Heart right ventricle (tissue), 16 donors: Measurements from ENCODE around the gene ITM2C. TPM values are rescaled to one million over a fixed set of nuclear protein-coding genes. Genes with fewer than 3 reads are reported as not detected.

Experiments used
- ATAC-seq, 8 donors: fragments of 200-7000 bp; cut with Tn5 transposase; one replicate each; pipeline ENCODE4 v1.9.1; 2020; ENCODE audit warnings: mild to moderate bottlenecking in 8 of 8, moderate library complexity in 8 of 8, moderate number of reproducible peaks in 1 of 8
- DNase-seq, 2 donors: peaks; one replicate each; pipeline ENCODE4 v3.0.0-alpha.2; 2020
- H3K27ac ChIP-seq, 10 donors: fragments of 200-600 bp; sonication (generic) in 2 of 10; one replicate each; pipeline versions ENCODE4 v1.5.0 to v1.8.0; 2020 to 2022; ENCODE audit warnings: mild to moderate bottlenecking in 3 of 10
- H3K27me3 ChIP-seq, 7 donors: fragments of 200-600 bp; one replicate each; pipeline ENCODE4 v1.8.0; 2021 to 2022; ENCODE audit warnings: mild to moderate bottlenecking in 2 of 7
- H3K36me3 ChIP-seq, 9 donors: fragments of 200-600 bp; sonication (generic) in 1 of 9; one replicate each; pipeline versions ENCODE4 v1.5.0 to v1.8.0; 2020 to 2022; ENCODE audit warnings: mild to moderate bottlenecking in 2 of 9
- H3K4me1 ChIP-seq, 9 donors: fragments of 200-600 bp; sonication (generic) in 1 of 9; one replicate each; pipeline versions ENCODE4 v1.5.0 to v1.8.0; 2020 to 2022; ENCODE audit warnings: mild to moderate bottlenecking in 4 of 9
- H3K4me3 ChIP-seq, 10 donors: fragments of 200-600 bp; sonication (generic) in 2 of 10; one replicate each; pipeline versions ENCODE4 v1.5.0 to v1.8.0; 2020 to 2022; ENCODE audit warnings: mild to moderate bottlenecking in 7 of 10, moderate library complexity in 2 of 10
- H3K9me3 ChIP-seq, 11 donors: fragments of 200-600 bp in 10 of 11; sonication (generic) in 2 of 11; one replicate each; pipeline versions ENCODE4 v1.5.0 to v1.8.0; 2013 to 2022; ENCODE audit warnings: mild to moderate bottlenecking in 2 of 11, control low read depth in 1 of 11, moderate library complexity in 1 of 11
- WGBS, 2 donors: extraction: QIAGEN DNeasy Blood & Tissue Kit; methylation state at CpG; one replicate each; pipeline ENCODE4 v1.1.7; 2013; ENCODE audit warnings: inconsistent platforms in 1 of 2; 5-methylcytosine and 5-hydroxymethylcytosine counted together
- intact Hi-C, 10 donors: fragments of 100-400 bp; cut with DNase I; formaldehyde crosslinking; loops; one replicate each; pipeline versions ENCODE4 v1.11.1 to v1.14.2; 2022
- polyA plus RNA-seq, 2 donors: library from polyadenylated mRNA; stranded (reverse); fragments of 200-250 nt; gene quantifications; one replicate each; pipeline ENCODE4 v1.2.3, GENCODE V29; 2013
- total RNA-seq, 10 donors: library from RNA; stranded (reverse); fragmentation: NEBNext Ultra II Directional in 3 of 10; extraction: Animal tissue kit (Norgen Biotek cat#: 25700) in 3 of 10; gene quantifications; one replicate each; pipeline versions ENCODE4 v1.2.1 to v1.2.4, GENCODE V29; 2021 to 2023
- TF ChIP-seq, protein P1 (sequence below), 9 donors: fragments of 200-600 bp; sonication (generic) in 2 of 9; IDR thresholded peaks; one replicate each; pipeline versions ENCODE4 v1.5.0 to v1.8.0; 2021 to 2022; ENCODE audit warnings: antibody characterized with exemption in 9 of 9, mild to moderate bottlenecking in 5 of 9, moderate library complexity in 1 of 9
- donor health status: Arrhythmogenic right ventricular cardiomyopathy.
- donor health status: ischemic (EF 13 %, LVEDD 7.1; RV severe dilation, severe dysfunction).
- donor health status: healthy with polysubstance abuse.
- donor health status: DM: no; HTN: yes; CAD: no.
- donor health status: DM: no; HTN: no; CAD: no.
- donor health status: ischemic (EF 25% LVEDD 6.9; RV normal size, moderate dysfunction).
- donor health status: ischemic (EF 25% LVEDD 5.7; RV mildly dilated, moderate dysfunction).
- donor health status: healthy.
- donor health status: DM: yes; HTN: yes; CAD: no.
- donor health status: Ischemic cardiomyopathy.
- donor health status: ischemic (EF 35%, LVEDD 5.7; RV mildly dilated, moderate dysfunction).
- donor health status: nonischemic (EF 11% LVEDD 7.7; RV severe dilation, severe dysfunction).
- donor health status: DM: yes; HTN: yes; CAD: no.
- donor health status: PGD.
- donor health status: ischemic (EF 29% LVEDD 5.4; RV normal size, mild dysfunction).
- donor health status: nonischemic (EF 23%, LVEDD 6.1; RV moderate dilation, normal function).

The ITM2C gene
- total and polyA plus RNA-seq, 12 donors: 12.1 to 32.7 (median 22.2) TPM

GRCh38 chr2:230885463-230886130 is 20.9 kb downstream of the ITM2C start:
- peak in 3 of 8 donors; percentile 56 to 72 (median 59) for ATAC-seq
- Histone ChIP-seq H3K4me3 (no peak overlapping the region), H3K36me3 (no peaks in the 10 kb centered on the region), H3K27ac (no peak overlapping the region), H3K9me3 (no peaks in the 10 kb centered on the region), H3K27me3 (no peaks in the 10 kb centered on the region), H3K4me1 (peaks cover 0 to 10% (median 0%) of the 10 kb centered on the region in 9 donors)
- intact Hi-C loops: no loop called here
- 28 to 42% methylated on average over 11 of the region's 11 CpGs for WGBS, 2 donors
- TF ChIP-seq, protein P1, sequence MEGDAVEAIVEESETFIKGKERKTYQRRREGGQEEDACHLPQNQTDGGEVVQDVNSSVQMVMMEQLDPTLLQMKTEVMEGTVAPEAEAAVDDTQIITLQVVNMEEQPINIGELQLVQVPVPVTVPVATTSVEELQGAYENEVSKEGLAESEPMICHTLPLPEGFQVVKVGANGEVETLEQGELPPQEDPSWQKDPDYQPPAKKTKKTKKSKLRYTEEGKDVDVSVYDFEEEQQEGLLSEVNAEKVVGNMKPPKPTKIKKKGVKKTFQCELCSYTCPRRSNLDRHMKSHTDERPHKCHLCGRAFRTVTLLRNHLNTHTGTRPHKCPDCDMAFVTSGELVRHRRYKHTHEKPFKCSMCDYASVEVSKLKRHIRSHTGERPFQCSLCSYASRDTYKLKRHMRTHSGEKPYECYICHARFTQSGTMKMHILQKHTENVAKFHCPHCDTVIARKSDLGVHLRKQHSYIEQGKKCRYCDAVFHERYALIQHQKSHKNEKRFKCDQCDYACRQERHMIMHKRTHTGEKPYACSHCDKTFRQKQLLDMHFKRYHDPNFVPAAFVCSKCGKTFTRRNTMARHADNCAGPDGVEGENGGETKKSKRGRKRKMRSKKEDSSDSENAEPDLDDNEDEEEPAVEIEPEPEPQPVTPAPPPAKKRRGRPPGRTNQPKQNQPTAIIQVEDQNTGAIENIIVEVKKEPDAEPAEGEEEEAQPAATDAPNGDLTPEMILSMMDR (IDR thresholded peaks at IDR 0.05): no peak
- no peak for DNase-seq

DNA sequence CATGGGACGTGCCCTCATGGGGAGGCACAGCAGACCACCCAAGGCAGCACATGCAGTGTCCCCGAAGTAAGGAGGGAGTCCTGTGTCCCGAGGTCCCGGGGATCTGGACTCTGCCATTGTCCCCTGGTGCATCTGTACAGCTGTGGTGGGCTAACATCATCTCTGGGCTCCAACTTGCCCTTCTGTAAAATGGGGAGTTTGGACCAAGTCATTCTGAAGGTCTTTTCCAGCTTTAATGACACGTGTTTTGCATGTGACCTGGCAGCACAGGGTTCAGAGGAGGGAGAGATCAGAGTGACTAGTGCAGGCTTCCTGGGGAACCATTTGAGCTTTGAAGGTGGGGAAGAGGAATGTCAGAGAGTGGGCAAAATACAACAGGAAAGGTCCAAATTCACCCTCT is 21.5 kb downstream of the ITM2C start:
- WGBS, 2 donors: 73 to 79% methylated on average over 5 of the region's 5 CpGs
- intact Hi-C loops: no loop called here
- ATAC-seq (no peak), DNase-seq (no peak)
- Histone ChIP-seq H3K9me3 (no peaks in the 10 kb centered on the region), H3K4me1 (peaks cover 0 to 10% (median 0%) of the 10 kb centered on the region in 9 donors), H3K27me3 (no peaks in the 10 kb centered on the region), H3K4me3 (no peak overlapping the region), H3K27ac (no peak overlapping the region), H3K36me3 (no peaks in the 10 kb centered on the region)
- TF ChIP-seq, protein P1 (IDR thresholded peaks at IDR 0.05): no peak

DNA sequence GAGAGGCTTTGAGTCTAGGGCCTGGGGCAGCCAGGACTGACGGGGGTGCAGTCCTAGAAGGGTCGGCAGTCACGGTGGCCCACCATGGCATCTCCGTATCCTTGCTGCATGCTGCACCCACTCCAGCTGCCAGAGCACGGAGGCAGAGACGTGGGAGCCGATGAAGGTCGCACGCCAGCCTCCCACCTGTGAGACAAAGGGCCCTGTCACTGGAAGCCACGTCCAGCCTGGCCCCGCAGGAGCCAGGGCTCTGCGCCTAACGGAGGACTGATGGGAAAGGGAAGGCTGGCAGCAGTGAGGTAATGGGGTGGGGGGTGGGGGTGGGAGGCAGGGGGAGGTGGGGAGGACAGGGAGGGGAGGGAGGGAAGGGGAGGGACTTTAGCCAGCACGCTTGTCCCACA is 21.9 kb downstream of the ITM2C start:
- H3K27me3 ChIP-seq: peaks cover 0 to under 1% (median 0%) of the 10 kb centered on the region in 7 donors
- H3K36me3 ChIP-seq: no peaks in the 10 kb centered on the region
- DNase-seq (no peak), ATAC-seq (no peak)
- H3K4me1 ChIP-seq: peaks cover 0 to 10% (median 0%) of the 10 kb centered on the region in 9 donors
- TF ChIP-seq, protein P1 (IDR thresholded peaks at IDR 0.05): no peak
- no peaks in the 10 kb centered on the region for H3K9me3 ChIP-seq
- intact Hi-C loops: no loop called here
- 78 to 81% methylated on average over 14 of the region's 14 CpGs for WGBS, 2 donors
- no peak overlapping the region for H3K27ac ChIP-seq
- no peak overlapping the region for H3K4me3 ChIP-seq

GRCh38 chr2:230887342-230887741 is 22.6 kb downstream of the ITM2C start:
- DNase-seq: no peak
- peaks cover 0 to 7% (median 0%) of the 10 kb centered on the region in 7 donors for H3K27me3 ChIP-seq
- TF ChIP-seq, protein P1 (IDR thresholded peaks at IDR 0.05): no peak
- no peaks in the 10 kb centered on the region for H3K9me3 ChIP-seq
- H3K36me3 ChIP-seq: no peaks in the 10 kb centered on the region
- no peak overlapping the region for H3K27ac ChIP-seq
- WGBS, 2 donors: 85 to 89% methylated on average over 7 of the region's 7 CpGs
- intact Hi-C loops: no loop called here
- peaks cover 0 to 10% (median 0%) of the 10 kb centered on the region in 9 donors for H3K4me1 ChIP-seq
- no peak overlapping the region for H3K4me3 ChIP-seq
- ATAC-seq: no peak
